ENCODE measurements around the gene GALNT4. TPM values are rescaled to one million over a fixed set of nuclear protein-coding genes. Genes with fewer than 3 reads are reported as not detected.

GALNT4 gene
- total RNA-seq, 1 experiment from 2014 or later, result 7.1 TPM

DNA sequence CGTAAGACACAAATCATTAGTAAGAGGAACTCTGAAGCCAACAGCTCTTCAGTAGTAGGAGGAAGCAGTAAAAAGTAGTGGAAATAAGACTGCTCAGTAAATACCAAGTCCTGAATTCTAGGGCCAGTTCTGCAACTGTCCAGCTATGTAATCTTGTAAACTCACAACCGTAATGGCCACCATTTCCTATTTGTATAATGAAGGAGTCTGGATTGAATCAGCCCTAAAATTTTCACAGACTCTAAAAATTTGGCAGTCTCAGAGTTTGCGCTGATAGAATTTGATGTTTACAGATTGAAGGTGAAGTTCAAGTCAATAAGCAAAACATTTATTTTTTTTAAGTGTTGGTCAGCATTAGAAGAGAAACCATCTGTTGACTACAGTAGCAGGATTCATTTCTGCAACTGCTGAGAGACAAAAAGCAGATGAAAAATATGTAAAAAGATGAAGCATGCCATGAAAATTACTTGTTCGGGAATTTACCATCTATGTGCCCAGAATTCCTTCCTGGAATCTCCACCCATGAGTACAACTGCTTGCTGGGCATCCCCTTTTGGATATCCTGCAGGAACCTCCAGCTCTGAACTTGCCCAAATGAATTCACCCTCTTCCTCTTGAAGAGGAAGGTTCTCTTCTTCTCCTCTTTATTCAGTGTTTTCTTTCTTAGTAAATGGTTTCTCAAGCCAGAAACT is 47.5 kb downstream of the GALNT4 start:
- DNase-seq, result no peak
- no peak overlapping the region for H3K27ac ChIP-seq (ENCODE audit: low read length)
- H3K9me3 ChIP-seq (ENCODE audit: low read length), result no peaks in the 10 kb centered on the region

GRCh38 chr12:89476232-89476631 is 48.4 kb downstream of the GALNT4 start:
- no peaks in the 10 kb centered on the region for H3K9me3 ChIP-seq (ENCODE audit: low read length)
- H3K4me1 ChIP-seq (ENCODE audit: low read length), result no peaks in the 10 kb centered on the region
- no peak overlapping the region for H3K4me3 ChIP-seq (ENCODE audit: low read length)
- no peak overlapping the region for H3K27ac ChIP-seq (ENCODE audit: low read length)
- DNase-seq, result no peak
- H3K36me3 ChIP-seq (ENCODE audit: insufficient read depth, low read length), result no peaks in the 10 kb centered on the region
- H3K27me3 ChIP-seq (ENCODE audit: low read length), result no peaks in the 10 kb centered on the region
- no peak overlapping the region for H2AFZ ChIP-seq (ENCODE audit: low read length)
- peaks cover 4% of the 10 kb centered on the region; the same call in 1 of the 2 replicates for H3K79me2 ChIP-seq (ENCODE audit: low read length)
- H3K9ac ChIP-seq (ENCODE audit: low read length), result no peak overlapping the region
- no peaks in the 10 kb centered on the region for H4K20me1 ChIP-seq (ENCODE audit: insufficient read depth, low read depth, low read length)
- H3K9me2 ChIP-seq (replicated peaks; ENCODE audit: insufficient read depth, low read length), result no peaks in the 10 kb centered on the region
- H3K4me2 ChIP-seq (ENCODE audit: low read depth, low read length, poor library complexity, severe bottlenecking), result no peak overlapping the region

More for the DNA sequence above, 47.5 kb downstream of the GALNT4 start:
- Histone ChIP-seq H3K9me2 (replicated peaks; ENCODE audit: insufficient read depth, low read length) (no peaks in the 10 kb centered on the region), H3K79me2 (ENCODE audit: low read length) (peaks cover 4% of the 10 kb centered on the region; the same call in 1 of the 2 replicates), H4K20me1 (ENCODE audit: insufficient read depth, low read depth, low read length) (no peaks in the 10 kb centered on the region), H3K36me3 (ENCODE audit: insufficient read depth, low read length) (no peaks in the 10 kb centered on the region), H3K4me2 (ENCODE audit: low read depth, low read length, poor library complexity, severe bottlenecking) (no peak overlapping the region), H3K9ac (ENCODE audit: low read length) (no peak overlapping the region), H3K4me1 (ENCODE audit: low read length) (no peaks in the 10 kb centered on the region), H3K27me3 (ENCODE audit: low read length) (no peaks in the 10 kb centered on the region), H2AFZ (ENCODE audit: low read length) (no peak overlapping the region), H3K4me3 (ENCODE audit: low read length) (no peak overlapping the region)

DNA sequence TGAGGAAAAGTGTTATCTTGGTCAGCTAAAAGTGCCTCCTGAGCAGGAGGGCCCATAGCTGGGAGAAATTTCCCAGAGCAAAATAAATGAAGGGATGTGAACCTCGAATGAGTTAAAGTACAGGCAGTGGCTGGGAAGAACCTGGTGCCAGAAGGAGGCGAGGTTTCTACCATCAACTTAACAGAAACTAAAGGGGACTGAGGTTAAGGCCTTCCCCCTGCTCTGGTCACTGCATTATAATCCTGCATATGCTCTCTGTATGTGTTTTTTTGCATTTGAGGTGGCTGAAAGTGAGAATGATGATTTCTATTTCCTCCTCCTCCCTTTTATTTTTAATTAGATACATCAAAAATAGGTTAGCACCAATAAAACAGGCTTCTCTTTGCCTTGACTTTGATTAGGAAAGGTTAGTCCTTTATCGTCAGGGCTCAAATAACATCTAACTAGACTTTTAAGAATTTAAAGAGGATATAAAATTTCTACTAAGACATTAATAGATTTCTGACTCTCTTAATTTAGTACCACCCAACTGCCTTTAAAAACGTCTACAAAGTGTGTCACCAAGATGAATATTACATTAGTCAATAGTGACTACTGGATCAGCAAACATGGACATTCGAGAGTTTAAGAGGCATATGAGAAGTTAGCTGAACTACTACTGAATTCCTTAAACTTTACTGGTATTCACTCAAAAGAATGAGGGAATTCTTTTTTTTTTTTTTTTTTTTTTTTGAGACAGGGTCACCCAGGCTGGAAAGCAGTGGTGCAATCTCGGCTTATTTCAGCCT is 49.2 kb downstream of the GALNT4 start:
- Histone ChIP-seq H3K4me2 (ENCODE audit: low read depth, low read length, poor library complexity, severe bottlenecking) (no peak overlapping the region), H3K36me3 (ENCODE audit: insufficient read depth, low read length) (no peaks in the 10 kb centered on the region), H3K27ac (ENCODE audit: low read length) (no peak overlapping the region), H3K9me3 (ENCODE audit: low read length) (no peaks in the 10 kb centered on the region), H3K9ac (ENCODE audit: low read length) (no peak overlapping the region), H3K9me2 (replicated peaks; ENCODE audit: insufficient read depth, low read length) (no peaks in the 10 kb centered on the region), H4K20me1 (ENCODE audit: insufficient read depth, low read depth, low read length) (no peaks in the 10 kb centered on the region), H3K4me1 (ENCODE audit: low read length) (peaks cover 3% of the 10 kb centered on the region; the same call in 1 of the 2 replicates), H3K79me2 (ENCODE audit: low read length) (no peaks in the 10 kb centered on the region), H3K4me3 (ENCODE audit: low read length) (no peak overlapping the region), H2AFZ (ENCODE audit: low read length) (no peak overlapping the region), H3K27me3 (ENCODE audit: low read length) (no peaks in the 10 kb centered on the region)
- no peak for DNase-seq

DNA sequence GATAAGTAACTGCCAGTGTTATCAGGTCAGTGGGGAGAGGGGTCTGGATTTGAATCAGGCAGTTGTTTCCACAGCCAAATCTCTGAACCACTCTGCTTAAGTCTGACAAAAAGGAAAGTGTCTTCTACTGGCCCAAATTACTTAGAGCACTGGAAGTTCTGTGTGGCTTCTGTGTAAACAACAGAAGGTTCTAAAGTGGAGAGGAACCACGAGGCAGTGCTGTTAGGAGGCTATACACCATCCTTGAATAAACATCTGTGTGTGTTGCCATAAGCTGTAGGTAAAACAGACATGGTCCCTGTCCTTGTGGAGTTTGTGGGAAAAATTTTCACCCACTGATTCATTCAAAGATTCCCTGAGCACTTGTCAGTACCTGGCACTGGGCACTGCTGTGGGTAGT is 50.0 kb downstream of the GALNT4 start:
- Histone ChIP-seq H3K36me3 (ENCODE audit: insufficient read depth, low read length) (no peaks in the 10 kb centered on the region), H3K4me1 (ENCODE audit: low read length) (peaks cover 3% of the 10 kb centered on the region; the same call in 1 of the 2 replicates), H3K27me3 (ENCODE audit: low read length) (no peaks in the 10 kb centered on the region), H4K20me1 (ENCODE audit: insufficient read depth, low read depth, low read length) (no peaks in the 10 kb centered on the region), H3K9ac (ENCODE audit: low read length) (no peak overlapping the region), H3K4me3 (ENCODE audit: low read length) (no peak overlapping the region), H3K4me2 (ENCODE audit: low read depth, low read length, poor library complexity, severe bottlenecking) (no peak overlapping the region), H3K9me3 (ENCODE audit: low read length) (no peaks in the 10 kb centered on the region), H3K79me2 (ENCODE audit: low read length) (no peaks in the 10 kb centered on the region), H3K9me2 (replicated peaks; ENCODE audit: insufficient read depth, low read length) (no peaks in the 10 kb centered on the region), H3K27ac (ENCODE audit: low read length) (no peak overlapping the region), H2AFZ (ENCODE audit: low read length) (no peak overlapping the region)
- DNase-seq, result no peak

Small RNAs within 50 kb of the gene (small RNA-seq; reads per million reads assigned to genes)
- gene AC025034.2 (not detected), gene POC1B-GALNT4 (not detected)

Other genes starting within 250 kb of the GALNT4 start
- 67.2 and 109 TPM in 2 replicates for gene DUSP6, start 172.3 kb downstream of the GALNT4 start, total RNA-seq (2014; rRNA removed; shearing (Covaris generic); ENCODE audit: low replicate concordance)
- gene POC1B, start 1.3 kb upstream of the GALNT4 start, total RNA-seq (2014; rRNA removed; shearing (Covaris generic); ENCODE audit: low replicate concordance), result 17.1 and 60.3 TPM in 2 replicates
- gene ATP2B1, start 184.0 kb upstream of the GALNT4 start, total RNA-seq (2014; rRNA removed; shearing (Covaris generic); ENCODE audit: low replicate concordance), result 5.0 and 24.7 TPM in 2 replicates